HepG2 (cell line): ENCODE results near the gene ABCB4. TPM values are rescaled to one million over a fixed set of nuclear protein-coding genes. Genes with fewer than 3 reads are reported as not detected.

ENCODE experiments used
- ATAC-seq: fragments of 200-7000 bp; cut with Tn5 transposase; 3 replicates; pipeline ENCODE4 v1.9.1; 2020; ENCODE audit warnings: mild to moderate bottlenecking, moderate library complexity
- BruUV-seq: library from RNA; stranded (reverse); fragments of 400-500 nt; replicated peaks from 2 replicates; lab custom pipeline; 2021; lab: Mats Ljungman, UMichigan
- CTCF ChIA-PET: fragments of 300-600 bp; formaldehyde crosslinking; extraction: SDS; loops from one replicate; lab custom pipeline; 2021; ENCODE audit warnings: low total read pairs, inconsistent platforms, low intra/inter-chr PET ratio; lab: Yijun Ruan, JAX
- POLR2A ChIA-PET: fragments of 350-600 bp; sonication (Branson Sonifier 250); formaldehyde crosslinking; loops from one replicate; lab custom pipeline; 2020; ENCODE audit warnings: antibody characterized with exemption, inconsistent platforms; lab: Yijun Ruan, JAX
- DNase-seq: peaks from one replicate; pipeline ENCODE4 v3.0.0-alpha.2; 2015; ENCODE audit warnings: low spot score
- FAIRE-seq: peaks from 3 replicates; lab custom pipeline; 2011; peaks lifted over from hg19 to GRCh38; lab: Jason Lieb, UNC
- H2AFZ ChIP-seq: one replicate; pipeline ENCODE4 v1.6.1; 2011; ENCODE audit warnings: low read length, inconsistent platforms
- H3K27ac ChIP-seq: fragments of 300-600 bp; 3 replicates; pipeline ENCODE4 v1.8.0; 2011; ENCODE audit warnings: mixed run types, mild to moderate bottlenecking, mixed read lengths, low read length, inconsistent platforms; ENCODE audit not compliant: insufficient read depth; ENCODE audit errors: extremely low read length
- H3K27me3 ChIP-seq, 2 experiments: fragments of 200-600 bp in 1 of 2; 2 replicates in 1 of 2; 3 replicates in 1 of 2; pipeline versions ENCODE4 v1.6.0 to v1.8.0; 2011; ENCODE audit warnings: low read length in 2 of 2, mild to moderate bottlenecking in 2 of 2, moderate library complexity in 2 of 2, inconsistent platforms in 1 of 2; ENCODE audit not compliant: insufficient read depth in 2 of 2, control insufficient read depth in 1 of 2
- H3K36me3 ChIP-seq, 2 experiments: fragments of 200-600 bp in 1 of 2; replicated peaks in 1 of 2; 2 replicates in 1 of 2; 3 replicates in 1 of 2; pipeline versions ENCODE4 v1.5.1 to v1.8.0; 2011; ENCODE audit warnings: low read length in 2 of 2, inconsistent platforms in 1 of 2; ENCODE audit not compliant: insufficient read depth in 2 of 2, control insufficient read depth in 1 of 2
- H3K4me1 ChIP-seq: 2 replicates; pipeline ENCODE4 v1.5.1; 2012; ENCODE audit warnings: low read length, inconsistent platforms; ENCODE audit not compliant: insufficient read depth
- H3K4me2 ChIP-seq: 2 replicates; pipeline ENCODE4 v1.6.0; 2011; ENCODE audit warnings: low read depth, low read length, inconsistent platforms
- H3K4me3 ChIP-seq, 3 experiments: fragments of 200-600 bp in 1 of 3; sonication (generic), shearing (Covaris generic) in 1 of 3; replicated peaks in 1 of 3; 2 replicates each; pipeline ENCODE4 v1.5.1; 2011 to 2016; ENCODE audit warnings: low read length in 3 of 3, inconsistent platforms in 2 of 3, low read depth in 2 of 3, mild to moderate bottlenecking in 2 of 3, control low read depth in 1 of 3, mixed read lengths in 1 of 3; ENCODE audit not compliant: insufficient read depth in 1 of 3
- H3K79me2 ChIP-seq: one replicate; pipeline ENCODE4 v1.6.1; 2011; ENCODE audit warnings: low read length, inconsistent platforms; ENCODE audit not compliant: insufficient read depth
- H3K9ac ChIP-seq: 2 replicates; pipeline ENCODE4 v1.6.0; 2011; ENCODE audit warnings: mild to moderate bottlenecking, low read depth, low read length, inconsistent platforms; ENCODE audit not compliant: insufficient read depth
- H3K9me3 ChIP-seq: 2 replicates; pipeline ENCODE4 v1.5.1; 2012; ENCODE audit warnings: mild to moderate bottlenecking, low read length
- H4K20me1 ChIP-seq: 2 replicates; pipeline ENCODE4 v1.6.0; 2011; ENCODE audit warnings: inconsistent platforms, mild to moderate bottlenecking, low read length, moderate library complexity; ENCODE audit not compliant: insufficient read depth
- ASH2L ChIP-seq: fragments of 300-600, 200-600 bp; sonication (generic); IDR thresholded peaks from 2 replicates; pipeline ENCODE4 v1.7.0; 2017; ENCODE audit warnings: low read depth, mild to moderate bottlenecking, moderate library complexity, mixed read lengths, low read length; ENCODE audit not compliant: insufficient read length
- ATF1 ChIP-seq: IDR thresholded peaks from 2 replicates; pipeline ENCODE4 v1.6.1; 2016; ENCODE audit warnings: mild to moderate bottlenecking, control low read depth
- ELF3 ChIP-seq: IDR thresholded peaks from 2 replicates; pipeline ENCODE4 v1.6.1; 2016; ENCODE audit warnings: missing genetic modification reagents, missing compliant biosample characterization
- HCFC1 ChIP-seq: fragments of 150-350 bp; IDR thresholded peaks from 2 replicates; pipeline ENCODE4 v1.6.1; 2014; ENCODE audit warnings: low read depth, low read length
- HMG20B ChIP-seq: conservative IDR thresholded peaks from 2 replicates; pipeline ENCODE4 v1.6.1; 2016; ENCODE audit warnings: missing genetic modification reagents, missing compliant biosample characterization
- PPARG ChIP-seq: conservative IDR thresholded peaks from 2 replicates; pipeline ENCODE4 v1.6.1; 2016; ENCODE audit warnings: missing biosample characterization, missing genetic modification reagents
- THYN1 ChIP-seq: sonication (generic); formaldehyde crosslinking; IDR thresholded peaks from 2 replicates; pipeline ENCODE4 v1.8.1; 2023; ENCODE audit warnings: low read depth, mild to moderate bottlenecking, moderate library complexity, missing genetic modification reagents, borderline replicate concordance
- ZNF121 ChIP-seq: sonication (generic); formaldehyde crosslinking; IDR thresholded peaks from 2 replicates; pipeline ENCODE4 v1.5.0; 2020; ENCODE audit warnings: mild to moderate bottlenecking, missing genetic modification reagents
- ZNF44 ChIP-seq: sonication (generic); formaldehyde crosslinking; IDR thresholded peaks from 2 replicates; pipeline ENCODE4 v1.5.1; 2020; ENCODE audit warnings: mild to moderate bottlenecking, missing genetic modification reagents
- ZNF713 ChIP-seq: sonication (generic); formaldehyde crosslinking; IDR thresholded peaks from 2 replicates; pipeline ENCODE4 v1.4.0; 2020; ENCODE audit warnings: mild to moderate bottlenecking, missing genetic modification reagents
- WGBS: methylation state at CpG from one replicate; pipeline ENCODE4 v1.1.6; 2017; ENCODE audit warnings: low lambda C conversion rate; 5-methylcytosine and 5-hydroxymethylcytosine counted together
- in situ Hi-C: cut with HindIII; loops from 2 replicates; pipeline ENCODE4 v1.10.0; 2017; ENCODE audit warnings: low pct_unique_long_range_greater_than_20kb; ENCODE audit not compliant: extremely low pct_ligation_motif_present
- intact Hi-C: fragments of 100-400 bp; cut with micrococcal nuclease; formaldehyde crosslinking; loops from one replicate; pipeline ENCODE4 v1.10.0; 2022; ENCODE audit not compliant: unreplicated experiment
- polyA plus RNA-seq, 8 experiments: library from polyadenylated mRNA; depleted of rRNA in 3 of 8; stranded (reverse) in 7 of 8; unstranded in 1 of 8; fragments of >200 nt; fragmentation: Illumina TruSeq in 4 of 8; extraction: Trizol in 4 of 8; gene quantifications; 2 replicates each; pipeline versions ENCODE4 v1.2.1 to v1.2.3, GENCODE V29; 2011 to 2016; ENCODE audit warnings: low read depth in 4 of 8, missing spikeins in 1 of 8, mixed read lengths in 1 of 8; ENCODE audit not compliant: insufficient read depth in 1 of 8
- total RNA-seq, 5 experiments: library from RNA; depleted of rRNA; stranded (reverse); fragments of >200 nt; fragmentation: Illumina TruSeq; extraction: Trizol; gene quantifications; 2 replicates each; pipeline ENCODE4 v1.2.3, GENCODE V29; 2016; ENCODE audit warnings: low read depth in 1 of 5
- TF ChIP-seq, protein P1 (sequence below): sonication (generic); formaldehyde crosslinking; IDR thresholded peaks from 2 replicates; pipeline ENCODE4 v1.4.0; 2020; ENCODE audit warnings: low read depth, mild to moderate bottlenecking, missing genetic modification reagents
- TF ChIP-seq, protein P2 (sequence below): sonication (generic); formaldehyde crosslinking; conservative IDR thresholded peaks from 2 replicates; pipeline ENCODE4 v1.8.0; 2022; ENCODE audit warnings: low read depth, missing genetic modification reagents

ABCB4 gene
- total and polyA plus RNA-seq, 2 of the 13 experiments (the other 11 are each of a cell fraction or from before 2014, with no cell fraction given): 18.0 to 32.4 TPM

GRCh38 chr7:87505122-87505521, 29.6 kb upstream of the ABCB4 start (continued):
- TF ChIP-seq ZNF121: no peak
- TF ChIP-seq, protein P1, sequence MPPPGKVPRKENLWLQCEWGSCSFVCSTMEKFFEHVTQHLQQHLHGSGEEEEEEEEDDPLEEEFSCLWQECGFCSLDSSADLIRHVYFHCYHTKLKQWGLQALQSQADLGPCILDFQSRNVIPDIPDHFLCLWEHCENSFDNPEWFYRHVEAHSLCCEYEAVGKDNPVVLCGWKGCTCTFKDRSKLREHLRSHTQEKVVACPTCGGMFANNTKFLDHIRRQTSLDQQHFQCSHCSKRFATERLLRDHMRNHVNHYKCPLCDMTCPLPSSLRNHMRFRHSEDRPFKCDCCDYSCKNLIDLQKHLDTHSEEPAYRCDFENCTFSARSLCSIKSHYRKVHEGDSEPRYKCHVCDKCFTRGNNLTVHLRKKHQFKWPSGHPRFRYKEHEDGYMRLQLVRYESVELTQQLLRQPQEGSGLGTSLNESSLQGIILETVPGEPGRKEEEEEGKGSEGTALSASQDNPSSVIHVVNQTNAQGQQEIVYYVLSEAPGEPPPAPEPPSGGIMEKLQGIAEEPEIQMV (CRISPR knock-in tag): no peak
- TF ChIP-seq HMG20B (CRISPR knock-in tag): no peak

DNA sequence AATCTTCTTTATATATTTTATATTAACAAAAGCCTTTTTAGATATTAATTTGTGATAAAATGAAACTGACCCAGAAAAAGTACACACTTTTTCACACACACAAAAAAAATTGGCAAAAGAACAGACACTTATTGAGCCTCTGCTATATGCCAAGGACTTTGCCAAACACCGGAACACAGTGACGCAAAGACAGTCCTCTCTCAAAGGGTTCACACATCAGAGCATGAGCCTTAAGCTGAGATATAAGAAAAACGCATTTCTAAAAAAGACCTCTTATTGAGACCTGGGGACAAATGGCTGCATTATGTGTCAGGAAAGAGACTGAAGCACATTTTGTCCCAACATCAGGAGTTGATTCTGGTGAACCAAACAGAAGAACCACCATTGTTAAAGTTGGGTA, 24.0 kb upstream of the ABCB4 start:
- Histone ChIP-seq H3K4me1 (peaks cover 31% of the 10 kb centered on the region), H2AFZ (no peak overlapping the region), H3K27me3 (no peaks in the 10 kb centered on the region), H3K36me3 (no peaks in the 10 kb centered on the region), H3K79me2 (no peaks in the 10 kb centered on the region), H3K27ac (no peak overlapping the region), H3K9me3 (no peaks in the 10 kb centered on the region), H4K20me1 (no peaks in the 10 kb centered on the region), H3K4me2 (no peak overlapping the region), H3K4me3 (no peak overlapping the region), H3K9ac (no peak overlapping the region)
- ChIA-PET CTCF (no interaction called here), POLR2A (interaction anchor here (0.8 kb wide), 1 partner anchor 35 kb away, joined by 3 read pairs; no protein-coding TSS in a partner anchor)
- in situ Hi-C loops (no loop called here), intact Hi-C loops (loop anchor here (5.0 kb wide), 1 partner anchor 37 kb away; no protein-coding TSS in a partner anchor)
- WGBS: 95% methylated on average over 3 of the region's 3 CpGs
- DNase-seq (no peak), ATAC-seq (no peak), FAIRE-seq (no peak)
- TF ChIP-seq ASH2L (no peak), ZNF44 (no peak), HCFC1 (no peak), ELF3 (no peak), PPARG (CRISPR knock-in tag) (no peak), ZNF713 (no peak), ATF1 (CRISPR knock-in tag) (no peak), THYN1 (CRISPR knock-in tag) (no peak)
- TF ChIP-seq, protein P2, sequence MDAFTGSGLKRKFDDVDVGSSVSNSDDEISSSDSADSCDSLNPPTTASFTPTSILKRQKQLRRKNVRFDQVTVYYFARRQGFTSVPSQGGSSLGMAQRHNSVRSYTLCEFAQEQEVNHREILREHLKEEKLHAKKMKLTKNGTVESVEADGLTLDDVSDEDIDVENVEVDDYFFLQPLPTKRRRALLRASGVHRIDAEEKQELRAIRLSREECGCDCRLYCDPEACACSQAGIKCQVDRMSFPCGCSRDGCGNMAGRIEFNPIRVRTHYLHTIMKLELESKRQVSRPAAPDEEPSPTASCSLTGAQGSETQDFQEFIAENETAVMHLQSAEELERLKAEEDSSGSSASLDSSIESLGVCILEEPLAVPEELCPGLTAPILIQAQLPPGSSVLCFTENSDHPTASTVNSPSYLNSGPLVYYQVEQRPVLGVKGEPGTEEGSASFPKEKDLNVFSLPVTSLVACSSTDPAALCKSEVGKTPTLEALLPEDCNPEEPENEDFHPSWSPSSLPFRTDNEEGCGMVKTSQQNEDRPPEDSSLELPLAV (CRISPR knock-in tag): no peak
- no TSS peak for BruUV-seq
